ENCODE results near the gene KANK4. TPM values are rescaled to one million over a fixed set of nuclear protein-coding genes. Genes with fewer than 3 reads are reported as not detected.

KANK4 gene
- total and polyA plus RNA-seq, 2 of the 4 experiments (the other 2 are of a cell fraction): not detected

GRCh38 chr1:62316135-62316534 is 3.1 kb downstream of the KANK4 start:
- no peak overlapping the region for H4K8ac ChIP-seq (ENCODE audit: low read depth in 2 of 2, low read length in 2 of 2)
- H3K23ac ChIP-seq (ENCODE audit: low read depth, low read length): no peak overlapping the region
- H4K91ac ChIP-seq (ENCODE audit: insufficient read depth, low read depth, low read length): no peak overlapping the region
- H3K4me2 ChIP-seq (ENCODE audit: low read depth, low read length): no peak overlapping the region
- intact Hi-C loops (cut with micrococcal nuclease): no loop called here
- ChIA-PET POLR2A (ENCODE audit: unreplicated experiment) (no interaction called here), CTCF (no interaction called here)
- ATAC-seq (ENCODE audit: low read depth): no peak
- no TSS peak for BruUV-seq (replicated peaks)
- no peak for DNase-seq
- in situ Hi-C loops (cut with MboI; ENCODE audit: low sequenced_read_pairs): no loop called here
- no peak overlapping the region for H2AK5ac ChIP-seq (ENCODE audit: low read depth, low read length)
- H2BK20ac ChIP-seq (ENCODE audit: low read depth, low read length): no peak overlapping the region
- no peaks in the 10 kb centered on the region for H3K9me1 ChIP-seq (ENCODE audit: insufficient read depth, low read length)
- no peak overlapping the region for H3K56ac ChIP-seq (ENCODE audit: extremely low read depth, insufficient read depth, low read length)
- H3K14ac ChIP-seq (replicated peaks; ENCODE audit: low read depth, low read length): no peak overlapping the region
- H3K4me1 ChIP-seq (ENCODE audit: control insufficient read depth, insufficient read depth, low read length): no peaks in the 10 kb centered on the region
- no peak overlapping the region for H3K4ac ChIP-seq (ENCODE audit: low read depth, low read length)
- H3K9ac ChIP-seq (ENCODE audit: low read depth, low read length): no peak overlapping the region
- H4K20me1 ChIP-seq (ENCODE audit: insufficient read depth, low read length): no peaks in the 10 kb centered on the region
- peaks cover 19% of the 10 kb centered on the region for H3K27me3 ChIP-seq (ENCODE audit: control insufficient read depth, insufficient read depth, low read length)
- H3K79me1 ChIP-seq (ENCODE audit: low read depth in 1 of 2, low read length in 2 of 2): no peaks in the 10 kb centered on the region
- no CpG with 5 or more reads among the region's 3 CpGs for WGBS, 2 experiments (ENCODE audit: extremely low coverage in 2 of 2, insufficient read length in 1 of 2)
- TF ChIP-seq FOS (IDR thresholded peaks at IDR 0.05; ENCODE audit: low read depth, low read length) (no peak), RAD21 (IDR thresholded peaks at IDR 0.05; ENCODE audit: low read length) (no peak), MAZ (IDR thresholded peaks at IDR 0.05; ENCODE audit: borderline replicate concordance, low read depth, low read length) (no peak), NFE2L2 (IDR thresholded peaks at IDR 0.05; ENCODE audit: low read depth, low read length) (no peak), CHD1 (IDR thresholded peaks at IDR 0.05; ENCODE audit: low read depth, low read length) (no peak), RCOR1 (IDR thresholded peaks at IDR 0.05; ENCODE audit: insufficient replicate concordance, low read length) (no peak), MAFK (IDR thresholded peaks at IDR 0.05; ENCODE audit: low read depth, low read length) (no peak), SMC3 (IDR thresholded peaks at IDR 0.05; ENCODE audit: low read depth, low read length) (no peak), MXI1 (IDR thresholded peaks at IDR 0.05; ENCODE audit: borderline replicate concordance, low read depth, low read length) (no peak)
- TF ChIP-seq, protein P1, sequence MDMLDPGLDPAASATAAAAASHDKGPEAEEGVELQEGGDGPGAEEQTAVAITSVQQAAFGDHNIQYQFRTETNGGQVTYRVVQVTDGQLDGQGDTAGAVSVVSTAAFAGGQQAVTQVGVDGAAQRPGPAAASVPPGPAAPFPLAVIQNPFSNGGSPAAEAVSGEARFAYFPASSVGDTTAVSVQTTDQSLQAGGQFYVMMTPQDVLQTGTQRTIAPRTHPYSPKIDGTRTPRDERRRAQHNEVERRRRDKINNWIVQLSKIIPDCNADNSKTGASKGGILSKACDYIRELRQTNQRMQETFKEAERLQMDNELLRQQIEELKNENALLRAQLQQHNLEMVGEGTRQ (IDR thresholded peaks at IDR 0.05; ENCODE audit: low read depth, low read length): no peak
- TF ChIP-seq, protein P2, sequence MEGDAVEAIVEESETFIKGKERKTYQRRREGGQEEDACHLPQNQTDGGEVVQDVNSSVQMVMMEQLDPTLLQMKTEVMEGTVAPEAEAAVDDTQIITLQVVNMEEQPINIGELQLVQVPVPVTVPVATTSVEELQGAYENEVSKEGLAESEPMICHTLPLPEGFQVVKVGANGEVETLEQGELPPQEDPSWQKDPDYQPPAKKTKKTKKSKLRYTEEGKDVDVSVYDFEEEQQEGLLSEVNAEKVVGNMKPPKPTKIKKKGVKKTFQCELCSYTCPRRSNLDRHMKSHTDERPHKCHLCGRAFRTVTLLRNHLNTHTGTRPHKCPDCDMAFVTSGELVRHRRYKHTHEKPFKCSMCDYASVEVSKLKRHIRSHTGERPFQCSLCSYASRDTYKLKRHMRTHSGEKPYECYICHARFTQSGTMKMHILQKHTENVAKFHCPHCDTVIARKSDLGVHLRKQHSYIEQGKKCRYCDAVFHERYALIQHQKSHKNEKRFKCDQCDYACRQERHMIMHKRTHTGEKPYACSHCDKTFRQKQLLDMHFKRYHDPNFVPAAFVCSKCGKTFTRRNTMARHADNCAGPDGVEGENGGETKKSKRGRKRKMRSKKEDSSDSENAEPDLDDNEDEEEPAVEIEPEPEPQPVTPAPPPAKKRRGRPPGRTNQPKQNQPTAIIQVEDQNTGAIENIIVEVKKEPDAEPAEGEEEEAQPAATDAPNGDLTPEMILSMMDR (conservative IDR thresholded peaks at IDR 0.05; ENCODE audit: low read depth, low read length): no peak
- TF ChIP-seq, protein P3, sequence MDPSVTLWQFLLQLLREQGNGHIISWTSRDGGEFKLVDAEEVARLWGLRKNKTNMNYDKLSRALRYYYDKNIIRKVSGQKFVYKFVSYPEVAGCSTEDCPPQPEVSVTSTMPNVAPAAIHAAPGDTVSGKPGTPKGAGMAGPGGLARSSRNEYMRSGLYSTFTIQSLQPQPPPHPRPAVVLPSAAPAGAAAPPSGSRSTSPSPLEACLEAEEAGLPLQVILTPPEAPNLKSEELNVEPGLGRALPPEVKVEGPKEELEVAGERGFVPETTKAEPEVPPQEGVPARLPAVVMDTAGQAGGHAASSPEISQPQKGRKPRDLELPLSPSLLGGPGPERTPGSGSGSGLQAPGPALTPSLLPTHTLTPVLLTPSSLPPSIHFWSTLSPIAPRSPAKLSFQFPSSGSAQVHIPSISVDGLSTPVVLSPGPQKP (IDR thresholded peaks at IDR 0.05; ENCODE audit: borderline replicate concordance, low read depth, low read length): no peak
- dilution Hi-C loops (cut with HindIII; ENCODE audit: low sequenced_read_pairs, unreplicated experiment): no loop called here
- H3K18ac ChIP-seq (ENCODE audit: low read depth, low read length): no peak overlapping the region
- no peaks in the 10 kb centered on the region for H3K9me3 ChIP-seq (ENCODE audit: control insufficient read depth, insufficient read depth, low read length)
- no peak overlapping the region for H2AFZ ChIP-seq (replicated peaks; ENCODE audit: low read length, poor library complexity)
- H2BK15ac ChIP-seq (ENCODE audit: low read depth, low read length): no peak overlapping the region
- H2BK5ac ChIP-seq (ENCODE audit: low read depth, low read length, poor library complexity, severe bottlenecking): no peak overlapping the region
- H4K5ac ChIP-seq (ENCODE audit: low read depth, low read length): no peak overlapping the region
- H2AK9ac ChIP-seq (replicated peaks; ENCODE audit: low read depth, low read length, poor library complexity): no peak overlapping the region
- H3K27ac ChIP-seq (ENCODE audit: insufficient read depth, low read length): no peak overlapping the region
- H2BK120ac ChIP-seq (ENCODE audit: low read depth, low read length): no peak overlapping the region
- H3K36me3 ChIP-seq (ENCODE audit: control insufficient read depth, insufficient read depth, low read length): no peaks in the 10 kb centered on the region
- H3K4me3 ChIP-seq (ENCODE audit: insufficient read depth, low read depth, low read length): no peak overlapping the region

Measured in IMR-90 (cell line).